Activated CD4-positive, alpha-beta T cell treated with anti-CD3 and anti-CD28 coated beads, Interleukin-2, amount 10 ng/mL, durations not matched to agents 24 days and 14 days (primary cell): ENCODE data around the gene ARMC12. TPM values are rescaled to one million over a fixed set of nuclear protein-coding genes. Genes with fewer than 3 reads are reported as not detected.

Experiments used
- DNase-seq: peaks from one replicate; pipeline ENCODE4 v3.0.0; 2022
- H3K27ac Mint-ChIP-seq: one replicate; pipeline ENCODE4 v1.8.0; 2022; ENCODE audit warnings: mild to moderate bottlenecking, mixed read lengths
- H3K27me3 Mint-ChIP-seq: one replicate; pipeline ENCODE4 v1.8.0; 2022; ENCODE audit warnings: mixed read lengths
- H3K36me3 Mint-ChIP-seq: one replicate; pipeline ENCODE4 v1.8.0; 2022; ENCODE audit warnings: low read depth, mild to moderate bottlenecking, mixed read lengths
- H3K4me1 Mint-ChIP-seq: one replicate; pipeline ENCODE4 v1.8.0; 2021; ENCODE audit warnings: mixed read lengths
- H3K4me3 Mint-ChIP-seq: one replicate; pipeline ENCODE4 v1.8.0; 2022; ENCODE audit warnings: mild to moderate bottlenecking, moderate library complexity, mixed read lengths
- H3K9me3 Mint-ChIP-seq: one replicate; pipeline ENCODE4 v1.8.0; 2021; ENCODE audit warnings: mixed read lengths
- intact Hi-C: fragments of 100-400 bp; cut with micrococcal nuclease; formaldehyde crosslinking; loops from one replicate; pipeline ENCODE4 v1.15.1; 2023
- total RNA-seq: library from RNA; stranded (reverse); gene quantifications from 2 replicates; pipeline ENCODE4 v1.2.3, GENCODE V29; 2022

The ARMC12 gene
- total RNA-seq, 1 donor from 2014 or later: 0.58 TPM

GRCh38 chr6:35708585-35708984, 28.2 kb upstream of the ARMC12 start:
- Mint-ChIP-seq H3K4me1 (peaks cover 26% of the 10 kb centered on the region), H3K9me3 (peaks cover 4% of the 10 kb centered on the region), H3K27ac (no peak overlapping the region), H3K27me3 (no peaks in the 10 kb centered on the region), H3K4me3 (no peak overlapping the region), H3K36me3 (peaks cover 4% of the 10 kb centered on the region)
- intact Hi-C loops: no loop called here
- DNase-seq: no peak

GRCh38 chr6:35710241-35710847, 26.5 kb upstream of the ARMC12 start:
- peaks cover 4% of the 10 kb centered on the region for H3K36me3 Mint-ChIP-seq
- peaks cover 4% of the 10 kb centered on the region for H3K9me3 Mint-ChIP-seq
- intact Hi-C loops: loop anchor here (1.0 to 2.0 kb wide), 4 partner anchors 9 to 42 kb away; partner anchors contain the start of gene FKBP5
- H3K27me3 Mint-ChIP-seq: no peaks in the 10 kb centered on the region
- peak; percentile 70 for DNase-seq
- H3K4me1 Mint-ChIP-seq: peaks cover 29% of the 10 kb centered on the region
- H3K27ac Mint-ChIP-seq: peak overlapping the region; percentile 60
- peak overlapping the region; percentile 3 for H3K4me3 Mint-ChIP-seq

GRCh38 chr6:35711731-35712130, 25.1 kb upstream of the ARMC12 start:
- no peaks in the 10 kb centered on the region for H3K27me3 Mint-ChIP-seq
- intact Hi-C loops: loop anchor here (2.0 kb wide), 2 partner anchors 23 to 43 kb away; partner anchors contain the start of gene FKBP5
- H3K4me3 Mint-ChIP-seq: no peak overlapping the region
- H3K36me3 Mint-ChIP-seq: peaks cover 4% of the 10 kb centered on the region
- no peak for DNase-seq
- peaks cover 37% of the 10 kb centered on the region for H3K4me1 Mint-ChIP-seq
- no peak overlapping the region for H3K27ac Mint-ChIP-seq
- peaks cover 4% of the 10 kb centered on the region for H3K9me3 Mint-ChIP-seq

GRCh38 chr6:35713006-35713767, 23.6 kb upstream of the ARMC12 start:
- intact Hi-C loops: no loop called here
- DNase-seq: peak; percentile 55
- H3K4me3 Mint-ChIP-seq: no peak overlapping the region
- no peaks in the 10 kb centered on the region for H3K27me3 Mint-ChIP-seq
- peaks cover 4% of the 10 kb centered on the region for H3K36me3 Mint-ChIP-seq
- peaks cover 4% of the 10 kb centered on the region for H3K9me3 Mint-ChIP-seq
- peaks cover 46% of the 10 kb centered on the region for H3K4me1 Mint-ChIP-seq
- no peak overlapping the region for H3K27ac Mint-ChIP-seq

- Mint-ChIP-seq H3K4me3 (no peak overlapping the region), H3K9me3 (no peaks in the 10 kb centered on the region), H3K27me3 (no peaks in the 10 kb centered on the region), H3K27ac (peak overlapping the region; percentile 89), H3K4me1 (peaks cover 61% of the 10 kb centered on the region), H3K36me3 (no peaks in the 10 kb centered on the region)
- intact Hi-C loops: no loop called here
- no peak for DNase-seq
These were observed 20.0 kb upstream of the ARMC12 start for GRCh38 chr6:35716798-35717197.

GRCh38 chr6:35717449-35718374, 19.1 kb upstream of the ARMC12 start:
- peaks cover 66% of the 10 kb centered on the region for H3K4me1 Mint-ChIP-seq
- H3K27me3 Mint-ChIP-seq: no peaks in the 10 kb centered on the region
- intact Hi-C loops: loop anchor here (2.0 kb wide), 3 partner anchors 15 to 49 kb away; partner anchors contain the start of gene FKBP5
- H3K36me3 Mint-ChIP-seq: no peaks in the 10 kb centered on the region
- peak overlapping the region; percentile 48 for H3K4me3 Mint-ChIP-seq
- H3K27ac Mint-ChIP-seq: peak overlapping the region; percentile 89
- peak; percentile 61 for DNase-seq
- no peaks in the 10 kb centered on the region for H3K9me3 Mint-ChIP-seq

- H3K27ac Mint-ChIP-seq: peak overlapping the region; percentile 89
- peak; percentile 60 for DNase-seq
- peak overlapping the region; percentile 48 for H3K4me3 Mint-ChIP-seq
- no peaks in the 10 kb centered on the region for H3K27me3 Mint-ChIP-seq
- intact Hi-C loops: loop anchor here (2.0 kb wide), 3 partner anchors 14 to 50 kb away; partner anchors contain the start of gene FKBP5
- H3K9me3 Mint-ChIP-seq: no peaks in the 10 kb centered on the region
- H3K36me3 Mint-ChIP-seq: no peaks in the 10 kb centered on the region
- H3K4me1 Mint-ChIP-seq: peaks cover 64% of the 10 kb centered on the region
These were observed 18.5 kb upstream of the ARMC12 start for GRCh38 chr6:35718375-35718736.

GRCh38 chr6:35718911-35719381, 17.9 kb upstream of the ARMC12 start:
- H3K4me1 Mint-ChIP-seq: peaks cover 60% of the 10 kb centered on the region
- DNase-seq: peak; percentile 77
- intact Hi-C loops: loop anchor here (1.0 to 2.0 kb wide), 6 partner anchors 9 to 50 kb away; partner anchors contain the start of gene FKBP5
- peak overlapping the region; percentile 48 for H3K4me3 Mint-ChIP-seq
- no peaks in the 10 kb centered on the region for H3K36me3 Mint-ChIP-seq
- no peaks in the 10 kb centered on the region for H3K9me3 Mint-ChIP-seq
- no peaks in the 10 kb centered on the region for H3K27me3 Mint-ChIP-seq
- H3K27ac Mint-ChIP-seq: peak overlapping the region; percentile 89

- Mint-ChIP-seq H3K9me3 (no peaks in the 10 kb centered on the region), H3K36me3 (no peaks in the 10 kb centered on the region), H3K4me3 (peak overlapping the region; percentile 48), H3K27me3 (no peaks in the 10 kb centered on the region), H3K4me1 (peaks cover 64% of the 10 kb centered on the region), H3K27ac (peak overlapping the region; percentile 89)
- intact Hi-C loops: loop anchor here (1.0 to 2.0 kb wide), 6 partner anchors 9 to 51 kb away; partner anchors contain the start of gene FKBP5
- peak; percentile 73 for DNase-seq
These were observed 17.4 kb upstream of the ARMC12 start for GRCh38 chr6:35719404-35719829.

GRCh38 chr6:35719830-35720733, 16.8 kb upstream of the ARMC12 start:
- peaks cover 68% of the 10 kb centered on the region for H3K4me1 Mint-ChIP-seq
- H3K27me3 Mint-ChIP-seq: no peaks in the 10 kb centered on the region
- H3K27ac Mint-ChIP-seq: peak overlapping the region; percentile 89
- intact Hi-C loops: loop anchor here (1.0 to 2.0 kb wide), 6 partner anchors 8 to 51 kb away; partner anchors contain the start of gene FKBP5
- H3K4me3 Mint-ChIP-seq: peak overlapping the region; percentile 48
- DNase-seq: peak; percentile 69
- H3K36me3 Mint-ChIP-seq: no peaks in the 10 kb centered on the region
- H3K9me3 Mint-ChIP-seq: no peaks in the 10 kb centered on the region

GRCh38 chr6:35722121-35722761, 14.6 kb upstream of the ARMC12 start:
- intact Hi-C loops: no loop called here
- Mint-ChIP-seq H3K27me3 (no peaks in the 10 kb centered on the region), H3K27ac (peak overlapping the region; percentile 16), H3K36me3 (no peaks in the 10 kb centered on the region), H3K4me1 (peaks cover 75% of the 10 kb centered on the region), H3K9me3 (no peaks in the 10 kb centered on the region), H3K4me3 (no peak overlapping the region)
- no peak for DNase-seq

GRCh38 chr6:35723587-35723986, 13.2 kb upstream of the ARMC12 start:
- H3K4me3 Mint-ChIP-seq: no peak overlapping the region

More at GRCh38 chr6:35723587-35723986, 13.2 kb upstream of the ARMC12 start:
- no peak overlapping the region for H3K27ac Mint-ChIP-seq
- H3K9me3 Mint-ChIP-seq: no peaks in the 10 kb centered on the region
- H3K4me1 Mint-ChIP-seq: peaks cover 71% of the 10 kb centered on the region
- DNase-seq: peak; percentile 55
- H3K27me3 Mint-ChIP-seq: no peaks in the 10 kb centered on the region
- H3K36me3 Mint-ChIP-seq: no peaks in the 10 kb centered on the region
- intact Hi-C loops: no loop called here
